ENCODE results near the gene DNALI1. TPM values are rescaled to one million over a fixed set of nuclear protein-coding genes. Genes with fewer than 3 reads are reported as not detected.
"Not testable (repeated sequence)": the region's sequence is repeated elsewhere in the genome, so short reads cannot be mapped to it uniquely, and the experiment has no call there.

The DNALI1 gene
- total and polyA plus RNA-seq, 2 donors from 2014 or later = 34.8 to 46.4 TPM

GRCh38 chr1:37517569-37517968 is 39.2 kb upstream of the DNALI1 start:
- H3K27me3 ChIP-seq (ENCODE audit: control insufficient read depth, insufficient read depth, low read length) = no peaks in the 10 kb centered on the region
- peaks cover 0 to 3% (median 2%) of the 10 kb centered on the region in 3 donors for H3K36me3 ChIP-seq (ENCODE audit: control insufficient read depth in 2 of 3, insufficient read depth in 3 of 3, low read length in 3 of 3)
- no peak overlapping the region for H3K9ac ChIP-seq (ENCODE audit: low read length in 3 of 3)
- no peak for FAIRE-seq
- TF ChIP-seq, protein P1, sequence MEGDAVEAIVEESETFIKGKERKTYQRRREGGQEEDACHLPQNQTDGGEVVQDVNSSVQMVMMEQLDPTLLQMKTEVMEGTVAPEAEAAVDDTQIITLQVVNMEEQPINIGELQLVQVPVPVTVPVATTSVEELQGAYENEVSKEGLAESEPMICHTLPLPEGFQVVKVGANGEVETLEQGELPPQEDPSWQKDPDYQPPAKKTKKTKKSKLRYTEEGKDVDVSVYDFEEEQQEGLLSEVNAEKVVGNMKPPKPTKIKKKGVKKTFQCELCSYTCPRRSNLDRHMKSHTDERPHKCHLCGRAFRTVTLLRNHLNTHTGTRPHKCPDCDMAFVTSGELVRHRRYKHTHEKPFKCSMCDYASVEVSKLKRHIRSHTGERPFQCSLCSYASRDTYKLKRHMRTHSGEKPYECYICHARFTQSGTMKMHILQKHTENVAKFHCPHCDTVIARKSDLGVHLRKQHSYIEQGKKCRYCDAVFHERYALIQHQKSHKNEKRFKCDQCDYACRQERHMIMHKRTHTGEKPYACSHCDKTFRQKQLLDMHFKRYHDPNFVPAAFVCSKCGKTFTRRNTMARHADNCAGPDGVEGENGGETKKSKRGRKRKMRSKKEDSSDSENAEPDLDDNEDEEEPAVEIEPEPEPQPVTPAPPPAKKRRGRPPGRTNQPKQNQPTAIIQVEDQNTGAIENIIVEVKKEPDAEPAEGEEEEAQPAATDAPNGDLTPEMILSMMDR (IDR thresholded peaks at IDR 0.05; ENCODE audit: borderline replicate concordance, extremely low read depth, insufficient read depth) = no peak
- H3K27ac ChIP-seq (ENCODE audit: low read depth in 2 of 2, low read length in 2 of 2) = no peak overlapping the region
- intact Hi-C loops (cut with DNase I) = no loop called here
- H3K4me1 ChIP-seq (ENCODE audit: control insufficient read depth in 2 of 3, insufficient read depth in 2 of 3, low read depth in 1 of 3, low read length in 3 of 3) = peaks cover 0 to 11% (median 7%) of the 10 kb centered on the region in 3 donors
- no peaks in the 10 kb centered on the region for H3K9me3 ChIP-seq (ENCODE audit: control insufficient read depth in 2 of 3, insufficient read depth in 1 of 3, low read length in 3 of 3)
- DNase-seq = no peak
- H3K4me3 ChIP-seq (ENCODE audit: low read length in 3 of 3) = no peak overlapping the region

DNA sequence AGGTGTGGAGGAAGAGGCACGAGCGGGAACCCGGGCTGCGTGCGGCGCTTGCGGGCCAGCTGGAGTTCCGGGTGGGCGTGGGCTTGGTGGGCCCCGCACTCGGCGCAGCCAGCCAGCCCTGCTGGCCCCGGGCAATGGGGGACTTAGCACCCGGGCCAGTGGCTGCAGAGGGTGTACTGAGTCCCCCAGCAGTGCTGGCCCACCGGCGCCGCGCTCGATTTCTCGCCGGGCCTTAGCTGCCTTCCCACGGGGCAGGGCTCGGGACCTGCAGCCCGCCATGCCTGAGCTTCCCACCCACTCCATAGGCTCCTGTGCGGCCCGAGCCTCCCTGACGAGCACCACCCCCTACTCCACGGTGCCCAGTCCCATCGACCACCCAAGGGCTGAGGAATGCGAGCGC is 38.5 kb upstream of the DNALI1 start:
- H3K9ac ChIP-seq (ENCODE audit: low read length in 3 of 3); H3K4me1 ChIP-seq (ENCODE audit: control insufficient read depth in 2 of 3, insufficient read depth in 2 of 3, low read depth in 1 of 3, low read length in 3 of 3); H3K9me3 ChIP-seq (ENCODE audit: control insufficient read depth in 2 of 3, insufficient read depth in 1 of 3, low read length in 3 of 3); intact Hi-C loops (cut with DNase I); FAIRE-seq; H3K36me3 ChIP-seq (ENCODE audit: control insufficient read depth in 2 of 3, insufficient read depth in 3 of 3, low read length in 3 of 3); H3K27me3 ChIP-seq (ENCODE audit: control insufficient read depth, insufficient read depth, low read length); DNase-seq; H3K4me3 ChIP-seq (ENCODE audit: low read length in 3 of 3); H3K27ac ChIP-seq (ENCODE audit: low read depth in 2 of 2, low read length in 2 of 2): not testable (repeated sequence)

- FAIRE-seq; intact Hi-C loops (cut with DNase I): not testable (repeated sequence)
Observed at GRCh38 chr1:37518929-37519328, 37.8 kb upstream of the DNALI1 start.

GRCh38 chr1:37519613-37520012 is 37.1 kb upstream of the DNALI1 start:
- FAIRE-seq = no peak
- Histone ChIP-seq H3K9me3 (ENCODE audit: control insufficient read depth in 2 of 3, insufficient read depth in 1 of 3, low read length in 3 of 3) (no peaks in the 10 kb centered on the region), H3K27ac (ENCODE audit: low read depth in 2 of 2, low read length in 2 of 2) (no peak overlapping the region), H3K4me1 (ENCODE audit: control insufficient read depth in 2 of 3, insufficient read depth in 2 of 3, low read depth in 1 of 3, low read length in 3 of 3) (peaks cover 0 to 3% (median 0%) of the 10 kb centered on the region in 3 donors), H3K9ac (ENCODE audit: low read length in 3 of 3) (no peak overlapping the region), H3K27me3 (ENCODE audit: control insufficient read depth, insufficient read depth, low read length) (no peaks in the 10 kb centered on the region), H3K4me3 (ENCODE audit: low read length in 3 of 3) (peak overlapping the region in 2 of 3 donors; percentile 55 to 62), H3K36me3 (ENCODE audit: control insufficient read depth in 2 of 3, insufficient read depth in 3 of 3, low read length in 3 of 3) (no peaks in the 10 kb centered on the region)
- intact Hi-C loops (cut with DNase I) = no loop called here
- no peak for DNase-seq
- TF ChIP-seq, protein P1 (IDR thresholded peaks at IDR 0.05; ENCODE audit: borderline replicate concordance, extremely low read depth, insufficient read depth) = no peak

More at GRCh38 chr1:37518929-37519328, 37.8 kb upstream of the DNALI1 start:
- H3K4me3 ChIP-seq (ENCODE audit: low read length in 3 of 3) = peak overlapping the region in 2 of 3 donors; percentile 55 to 62
- H3K27ac ChIP-seq (ENCODE audit: low read depth in 2 of 2, low read length in 2 of 2); H3K36me3 ChIP-seq (ENCODE audit: control insufficient read depth in 2 of 3, insufficient read depth in 3 of 3, low read length in 3 of 3); H3K4me1 ChIP-seq (ENCODE audit: control insufficient read depth in 2 of 3, insufficient read depth in 2 of 3, low read depth in 1 of 3, low read length in 3 of 3); DNase-seq; H3K9me3 ChIP-seq (ENCODE audit: control insufficient read depth in 2 of 3, insufficient read depth in 1 of 3, low read length in 3 of 3); H3K27me3 ChIP-seq (ENCODE audit: control insufficient read depth, insufficient read depth, low read length); H3K9ac ChIP-seq (ENCODE audit: low read length in 3 of 3): not testable (repeated sequence)

DNA sequence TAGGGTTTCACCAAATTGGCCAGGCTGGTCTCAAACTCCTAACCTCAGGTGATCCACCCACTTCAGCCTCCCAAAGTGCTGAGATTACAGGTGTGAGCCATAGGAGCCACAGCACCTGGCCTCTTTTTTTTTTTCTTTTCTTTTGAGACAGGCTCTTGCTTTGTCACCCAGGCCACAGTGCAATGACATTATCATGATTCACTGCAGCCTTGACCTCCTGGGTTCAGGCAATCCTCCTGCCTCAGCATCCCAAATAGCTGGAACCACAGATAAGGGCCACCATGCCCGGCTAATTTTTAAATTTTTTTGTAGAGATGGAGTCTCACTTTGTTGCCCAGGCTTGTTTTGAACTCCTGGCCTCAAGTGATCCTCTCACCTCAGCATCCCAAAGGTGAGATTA is 26.9 kb upstream of the DNALI1 start:
- H3K4me1 ChIP-seq (ENCODE audit: control insufficient read depth in 2 of 3, insufficient read depth in 2 of 3, low read depth in 1 of 3, low read length in 3 of 3); H3K27me3 ChIP-seq (ENCODE audit: control insufficient read depth, insufficient read depth, low read length); H3K27ac ChIP-seq (ENCODE audit: low read depth in 2 of 2, low read length in 2 of 2); DNase-seq; FAIRE-seq; H3K4me3 ChIP-seq (ENCODE audit: low read length in 3 of 3); H3K9ac ChIP-seq (ENCODE audit: low read length in 3 of 3); H3K9me3 ChIP-seq (ENCODE audit: control insufficient read depth in 2 of 3, insufficient read depth in 1 of 3, low read length in 3 of 3); H3K36me3 ChIP-seq (ENCODE audit: control insufficient read depth in 2 of 3, insufficient read depth in 3 of 3, low read length in 3 of 3); intact Hi-C loops (cut with DNase I): not testable (repeated sequence)

DNA sequence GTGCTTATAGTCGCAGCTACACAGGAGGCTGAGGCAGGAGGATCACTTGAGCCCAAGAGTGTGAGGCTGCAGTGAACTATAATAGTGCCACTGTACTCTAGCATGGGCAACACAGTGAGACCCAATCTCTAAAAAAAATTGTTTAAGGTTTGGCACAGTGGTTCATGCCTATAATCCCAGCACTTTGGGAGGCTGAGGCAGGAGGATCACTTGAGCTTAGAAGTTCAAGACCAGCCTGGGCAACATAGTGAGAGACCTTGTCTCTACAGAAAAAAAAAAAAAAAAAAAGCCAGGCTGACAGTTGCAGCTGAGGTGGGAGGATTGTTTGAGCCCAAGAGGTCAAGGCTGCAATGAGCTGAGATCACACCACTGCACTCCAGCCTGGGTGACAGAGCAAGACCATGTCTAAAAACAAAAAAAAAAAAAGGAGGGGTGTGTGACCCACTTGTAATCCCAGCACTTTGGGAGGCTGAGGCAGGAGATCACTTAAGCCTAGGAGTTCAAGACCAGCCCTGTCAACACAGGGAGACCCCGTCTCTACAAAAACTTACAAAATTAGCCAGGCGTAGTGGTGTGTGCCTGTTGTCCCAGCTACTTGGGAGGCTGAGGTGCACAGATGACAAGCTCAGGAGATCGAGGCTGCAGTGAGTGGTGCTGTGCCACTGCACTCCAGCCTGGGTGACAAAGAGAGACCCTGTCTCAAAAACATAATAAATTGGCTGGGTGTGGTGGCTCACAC is 24.2 kb upstream of the DNALI1 start:
- peaks cover 2 to 22% (median 4%) of the 10 kb centered on the region in 3 donors for H3K36me3 ChIP-seq (ENCODE audit: control insufficient read depth in 2 of 3, insufficient read depth in 3 of 3, low read length in 3 of 3)
- DNase-seq; H3K4me1 ChIP-seq (ENCODE audit: control insufficient read depth in 2 of 3, insufficient read depth in 2 of 3, low read depth in 1 of 3, low read length in 3 of 3); H3K27me3 ChIP-seq (ENCODE audit: control insufficient read depth, insufficient read depth, low read length); FAIRE-seq; H3K27ac ChIP-seq (ENCODE audit: low read depth in 2 of 2, low read length in 2 of 2); H3K4me3 ChIP-seq (ENCODE audit: low read length in 3 of 3); intact Hi-C loops (cut with DNase I); H3K9me3 ChIP-seq (ENCODE audit: control insufficient read depth in 2 of 3, insufficient read depth in 1 of 3, low read length in 3 of 3); H3K9ac ChIP-seq (ENCODE audit: low read length in 3 of 3): not testable (repeated sequence)
